Right lobe of liver (tissue), 6 donors: Measurements from ENCODE around the gene TAF1. TPM values are rescaled to one million over a fixed set of nuclear protein-coding genes. Genes with fewer than 3 reads are reported as not detected.
"Not testable (repeated sequence)": the region's sequence is repeated elsewhere in the genome, so short reads cannot be mapped to it uniquely, and the experiment has no call there.

Experiments
- ATAC-seq, 4 donors: fragments of 200-7000 bp; cut with Tn5 transposase; one replicate each; pipeline ENCODE4 v1.9.1; 2020; ENCODE audit warnings: mild to moderate bottlenecking in 4 of 4, moderate library complexity in 4 of 4
- DNase-seq, 3 donors: peaks; one replicate each; pipeline ENCODE4 v3.0.0-alpha.2; 2020
- H3K27ac ChIP-seq, 3 donors: fragments of 200-600 bp; one replicate each; pipeline ENCODE4 v1.8.0; 2022
- H3K27me3 ChIP-seq, 2 donors: fragments of 200-600 bp; one replicate each; pipeline ENCODE4 v1.8.0; 2022
- H3K36me3 ChIP-seq, 4 donors: fragments of 200-600 bp; sonication (generic) in 1 of 4; one replicate each; pipeline versions ENCODE4 v1.5.1 to v1.8.0; 2017 to 2022; ENCODE audit warnings: control low read depth in 1 of 4
- H3K4me1 ChIP-seq, 4 donors: fragments of 200-600 bp; sonication (generic) in 1 of 4; one replicate each; pipeline versions ENCODE4 v1.5.1 to v1.8.0; 2017 to 2022; ENCODE audit warnings: control low read depth in 1 of 4
- H3K4me3 ChIP-seq, 3 donors: fragments of 200-600 bp; one replicate each; pipeline ENCODE4 v1.8.0; 2022
- H3K9me3 ChIP-seq, 4 donors: fragments of 200-600 bp; sonication (generic) in 1 of 4; one replicate each; pipeline versions ENCODE4 v1.5.1 to v1.8.0; 2017 to 2022; ENCODE audit warnings: control low read depth in 1 of 4
- CTCF ChIP-seq, 4 donors: fragments of 200-600 bp in 3 of 4; fragments of 450-650 bp in 1 of 4; IDR thresholded peaks; one replicate each; pipeline versions ENCODE4 v1.5.1 to v1.8.0; 2016 to 2022; ENCODE audit warnings: antibody characterized with exemption in 4 of 4, mild to moderate bottlenecking in 2 of 4
- POLR2A ChIP-seq: fragments of 450-650 bp; IDR thresholded peaks from one replicate; pipeline ENCODE4 v1.6.1; 2017; ENCODE audit warnings: antibody characterized with exemption, mild to moderate bottlenecking
- WGBS: methylation state at CpG from one replicate; pipeline ENCODE4 v1.1.6; 2018; ENCODE audit warnings: low coverage, low lambda C conversion rate; ENCODE audit not compliant: insufficient coverage; ENCODE audit errors: missing lambda C conversion rate; 5-methylcytosine and 5-hydroxymethylcytosine counted together
- intact Hi-C, 2 donors: fragments of 100-400 bp; cut with DNase I; formaldehyde crosslinking; loops; one replicate each; pipeline versions ENCODE4 v1.11.2 to v1.14.1; 2022
- total RNA-seq, 6 experiments: library from RNA; depleted of rRNA in 2 of 6; stranded (reverse); fragments of >200 nt in 2 of 6; fragmentation: NEBNext Ultra II Directional in 3 of 6; extraction: Animal tissue kit (Norgen Biotek cat#: 25700) in 3 of 6; gene quantifications; one replicate each; pipeline versions ENCODE4 v1.1.0 to v1.2.4, GENCODE V29; 2016 to 2023
- donor health status: DM: no; HTN: yes; CAD: no.
- donor health status: DM: no; HTN: no; CAD: no.
- donor health status: DM: no; HTN: no; CAD: no.
- donor health status: DM: no; HTN: yes; CAD: no.
- donor health status: DM: no; HTN: yes; CAD: no.

TAF1 gene
- total RNA-seq, 6 experiments from 2014 or later, result 8.8 to 14.0 (median 12.3) TPM

GRCh38 chrX:71440401-71440800, 74.2 kb downstream of the TAF1 start:
- H3K4me1 ChIP-seq, result no peaks in the 10 kb centered on the region
- no peak for ATAC-seq
- TF ChIP-seq POLR2A, result no peak
- no peak for TF ChIP-seq CTCF (IDR thresholded peaks at IDR 0.05)
- H3K4me3 ChIP-seq, result no peak overlapping the region
- 75% methylated on average over 4 of the region's 4 CpGs for WGBS
- H3K27ac ChIP-seq, result no peak overlapping the region
- no peak for DNase-seq
- H3K27me3 ChIP-seq, result no peaks in the 10 kb centered on the region
- no peaks in the 10 kb centered on the region for H3K9me3 ChIP-seq
- H3K36me3 ChIP-seq, result no peaks in the 10 kb centered on the region
- intact Hi-C loops, result no loop called here

GRCh38 chrX:71441809-71442208, 75.7 kb downstream of the TAF1 start:
- H3K4me3 ChIP-seq, DNase-seq, H3K9me3 ChIP-seq, H3K27ac ChIP-seq, ATAC-seq, H3K4me1 ChIP-seq, H3K36me3 ChIP-seq, intact Hi-C loops, H3K27me3 ChIP-seq: not testable (repeated sequence)
- WGBS, result 50% methylated on average over 1 of the region's 2 CpGs

GRCh38 chrX:71450433-71451106, 84.4 kb downstream of the TAF1 start:
- H3K27ac ChIP-seq, result no peak overlapping the region
- H3K4me3 ChIP-seq, result no peak overlapping the region
- no peaks in the 10 kb centered on the region for H3K4me1 ChIP-seq
- ATAC-seq (no peak), DNase-seq (no peak)
- 73% methylated on average over 2 of the region's 2 CpGs for WGBS
- peaks cover 0 to 10% (median 0%) of the 10 kb centered on the region in 4 donors for H3K36me3 ChIP-seq
- intact Hi-C loops, result no loop called here
- TF ChIP-seq POLR2A, result no peak
- no peak for TF ChIP-seq CTCF (IDR thresholded peaks at IDR 0.05)
- no peaks in the 10 kb centered on the region for H3K27me3 ChIP-seq
- no peaks in the 10 kb centered on the region for H3K9me3 ChIP-seq

GRCh38 chrX:71451518-71451917, 85.4 kb downstream of the TAF1 start:
- intact Hi-C loops, H3K27ac ChIP-seq: not testable (repeated sequence)

GRCh38 chrX:71453056-71453455, 86.9 kb downstream of the TAF1 start:
- intact Hi-C loops, result no loop called here
- H3K36me3 ChIP-seq, result peaks cover 0 to 27% (median 0%) of the 10 kb centered on the region in 4 donors

More at GRCh38 chrX:71451518-71451917, 85.4 kb downstream of the TAF1 start:
- not testable (repeated sequence) for DNase-seq, H3K9me3 ChIP-seq, H3K27me3 ChIP-seq, H3K4me1 ChIP-seq, H3K4me3 ChIP-seq, ATAC-seq
- H3K36me3 ChIP-seq, result peaks cover 0 to 15% (median 0%) of the 10 kb centered on the region in 4 donors
- 67% methylated on average over 1 of the region's 6 CpGs for WGBS

More at GRCh38 chrX:71453056-71453455, 86.9 kb downstream of the TAF1 start:
- Histone ChIP-seq H3K9me3 (no peaks in the 10 kb centered on the region), H3K27me3 (no peaks in the 10 kb centered on the region), H3K4me3 (no peak overlapping the region), H3K4me1 (no peaks in the 10 kb centered on the region), H3K27ac (no peak overlapping the region)
- 100% methylated on average over 1 of the region's 4 CpGs for WGBS
- TF ChIP-seq POLR2A (no peak), CTCF (IDR thresholded peaks at IDR 0.05) (no peak)
- no peak for ATAC-seq
- DNase-seq, result no peak
